Stimulated activated naive CD4-positive, alpha-beta T cell (primary cell): ENCODE measurements around the gene ZFAND2B.
A peak's percentile ranks its signal among the peaks of the same experiment; 100 is the strongest.

Experiments
- DNase-seq, 6 experiments: peaks; one replicate each; lab custom pipeline; 2025; lab: John Stamatoyannopoulos, UW

ZFAND2B gene

DNA sequence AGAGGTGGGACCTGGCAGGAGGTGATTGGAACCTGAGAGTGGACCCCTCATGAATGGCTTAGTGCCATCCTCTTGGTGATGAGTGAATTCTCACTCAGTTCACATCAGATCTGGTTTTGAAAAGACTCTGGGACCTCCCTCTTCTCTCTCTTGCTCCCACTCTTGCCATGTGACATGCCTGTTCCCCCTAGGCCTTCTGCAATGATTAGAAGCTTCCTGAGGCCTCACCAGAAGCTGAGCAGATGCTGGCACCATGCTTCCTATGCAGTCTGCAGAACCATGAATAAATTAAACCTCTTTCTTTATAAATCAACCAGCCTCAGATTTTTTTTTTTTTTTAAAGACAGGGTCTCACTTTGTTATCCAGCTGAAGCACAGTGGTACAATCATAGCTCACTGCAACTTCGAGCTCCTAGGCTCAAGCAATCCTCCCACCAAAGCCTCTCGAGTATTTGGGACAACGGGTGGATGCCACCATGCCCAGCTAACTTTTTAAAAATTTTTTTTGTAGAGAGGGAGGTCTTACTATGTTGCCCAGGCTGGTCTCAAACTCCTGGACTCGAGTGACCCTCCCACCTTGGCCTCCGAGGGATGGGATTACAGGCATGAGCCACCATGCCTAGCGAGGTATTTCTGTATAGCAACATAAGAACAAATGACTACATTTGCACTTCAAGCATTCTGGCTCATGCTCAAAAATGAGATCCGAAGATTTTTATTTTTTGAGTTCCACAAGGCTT, 2.0 kb upstream of the ZFAND2B start:
- no peak for DNase-seq

DNA sequence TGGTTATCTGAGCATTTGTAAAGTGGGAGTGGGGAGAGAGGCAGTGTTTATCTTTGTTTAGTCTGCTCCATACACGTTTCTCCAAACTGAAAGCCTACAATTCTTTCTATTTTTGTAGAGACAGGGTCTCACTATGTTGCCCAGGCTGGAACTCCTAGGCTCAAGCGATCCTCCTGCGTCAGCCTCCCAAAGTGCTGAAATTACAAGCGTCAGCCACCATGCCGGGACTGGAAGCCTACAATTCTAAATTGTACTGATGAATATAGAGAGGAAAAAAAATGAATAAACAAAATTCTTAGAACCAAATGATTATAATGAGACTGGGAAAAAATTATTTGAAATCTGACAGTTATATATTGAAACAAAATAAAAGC, 1.4 kb upstream of the ZFAND2B start:
- no peak for DNase-seq

DNA sequence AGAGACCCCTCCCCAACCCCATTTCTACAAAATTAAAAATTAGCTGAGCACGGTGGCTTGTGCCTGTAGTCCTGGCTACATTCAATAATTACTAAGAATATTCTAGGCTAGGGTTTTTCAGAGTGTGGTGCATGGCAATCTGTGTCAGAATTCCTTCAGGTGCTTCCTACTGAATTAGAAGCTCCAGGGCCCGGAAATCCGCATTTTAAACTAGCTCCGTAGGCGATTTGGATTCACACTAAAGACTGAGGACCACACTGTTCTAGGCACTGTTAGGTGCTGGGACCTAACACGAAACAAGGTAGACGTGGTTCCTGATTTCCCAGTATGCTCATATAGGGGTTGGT, 628 bp upstream of the ZFAND2B start:
- no peak for DNase-seq

DNA sequence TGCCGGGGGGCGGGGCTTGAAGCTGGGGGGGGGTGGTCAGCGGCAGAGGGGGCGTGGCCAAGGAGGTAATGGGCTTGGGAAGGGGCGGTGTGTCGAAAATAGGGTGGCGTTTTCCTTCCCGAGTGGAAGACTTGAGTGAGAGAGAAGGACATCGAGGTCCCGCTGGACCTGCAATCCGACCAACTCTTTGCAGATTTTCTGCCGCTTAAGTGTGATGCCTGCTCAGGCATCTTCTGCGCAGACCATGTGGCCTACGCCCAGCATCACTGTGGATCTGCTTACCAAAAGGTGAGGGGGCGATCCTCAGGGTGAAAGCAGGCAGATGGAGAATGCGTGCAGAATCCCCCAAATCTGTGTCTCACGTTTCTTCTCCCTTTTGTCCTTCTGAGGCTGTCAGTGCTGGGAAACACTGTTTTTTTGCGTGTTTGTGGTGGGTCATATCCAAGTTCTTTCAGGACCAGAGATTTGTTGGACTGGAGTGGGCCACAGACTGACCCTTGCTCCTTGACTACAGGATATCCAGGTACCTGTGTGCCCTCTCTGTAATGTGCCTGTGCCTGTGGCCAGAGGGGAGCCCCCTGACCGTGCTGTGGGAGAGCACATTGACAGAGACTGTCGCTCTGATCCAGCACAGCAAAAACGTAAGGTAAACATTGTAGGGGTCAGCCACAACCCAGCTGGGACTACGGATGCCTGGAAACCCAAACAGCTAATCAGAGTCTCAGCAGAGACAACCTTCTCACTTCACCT, 727 bp downstream of the ZFAND2B start:
- no peak for DNase-seq

DNA sequence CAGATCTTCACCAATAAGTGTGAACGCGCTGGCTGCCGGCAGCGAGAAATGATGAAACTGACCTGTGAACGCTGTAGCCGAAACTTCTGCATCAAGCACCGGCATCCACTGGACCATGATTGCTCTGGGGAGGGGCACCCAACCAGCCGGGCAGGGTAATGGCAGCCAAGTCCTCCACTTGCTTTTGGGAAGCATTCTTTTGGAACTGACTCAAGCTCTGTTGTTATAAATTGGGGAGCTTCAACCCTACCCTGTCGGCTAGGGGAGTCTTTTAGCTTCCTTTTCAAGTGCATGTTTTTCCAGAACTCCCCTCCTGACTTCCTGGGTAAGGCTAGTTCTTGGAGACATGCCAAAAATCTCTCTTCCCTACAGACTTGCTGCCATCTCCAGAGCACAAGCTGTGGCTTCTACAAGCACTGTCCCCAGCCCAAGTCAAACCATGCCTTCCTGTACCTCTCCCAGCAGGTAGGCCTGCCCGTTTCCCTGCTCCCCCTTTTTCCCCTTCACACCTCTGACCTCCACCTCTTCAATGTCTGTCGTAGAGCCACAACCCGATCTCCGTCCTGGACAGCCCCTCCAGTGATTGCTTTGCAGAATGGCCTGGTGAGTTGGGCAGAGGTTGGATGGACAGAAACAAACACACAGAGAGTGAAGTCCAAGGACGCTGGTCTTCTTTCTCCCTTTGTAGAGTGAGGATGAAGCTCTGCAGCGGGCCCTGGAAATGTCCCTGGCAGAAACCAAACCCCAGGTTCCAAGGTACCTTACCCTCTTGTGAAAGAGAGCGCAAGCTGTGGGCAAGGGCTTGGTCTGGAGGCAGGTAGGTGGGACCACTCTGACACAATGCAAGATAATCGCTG, 1.5 kb downstream of the ZFAND2B start:
- no peak for DNase-seq

DNA sequence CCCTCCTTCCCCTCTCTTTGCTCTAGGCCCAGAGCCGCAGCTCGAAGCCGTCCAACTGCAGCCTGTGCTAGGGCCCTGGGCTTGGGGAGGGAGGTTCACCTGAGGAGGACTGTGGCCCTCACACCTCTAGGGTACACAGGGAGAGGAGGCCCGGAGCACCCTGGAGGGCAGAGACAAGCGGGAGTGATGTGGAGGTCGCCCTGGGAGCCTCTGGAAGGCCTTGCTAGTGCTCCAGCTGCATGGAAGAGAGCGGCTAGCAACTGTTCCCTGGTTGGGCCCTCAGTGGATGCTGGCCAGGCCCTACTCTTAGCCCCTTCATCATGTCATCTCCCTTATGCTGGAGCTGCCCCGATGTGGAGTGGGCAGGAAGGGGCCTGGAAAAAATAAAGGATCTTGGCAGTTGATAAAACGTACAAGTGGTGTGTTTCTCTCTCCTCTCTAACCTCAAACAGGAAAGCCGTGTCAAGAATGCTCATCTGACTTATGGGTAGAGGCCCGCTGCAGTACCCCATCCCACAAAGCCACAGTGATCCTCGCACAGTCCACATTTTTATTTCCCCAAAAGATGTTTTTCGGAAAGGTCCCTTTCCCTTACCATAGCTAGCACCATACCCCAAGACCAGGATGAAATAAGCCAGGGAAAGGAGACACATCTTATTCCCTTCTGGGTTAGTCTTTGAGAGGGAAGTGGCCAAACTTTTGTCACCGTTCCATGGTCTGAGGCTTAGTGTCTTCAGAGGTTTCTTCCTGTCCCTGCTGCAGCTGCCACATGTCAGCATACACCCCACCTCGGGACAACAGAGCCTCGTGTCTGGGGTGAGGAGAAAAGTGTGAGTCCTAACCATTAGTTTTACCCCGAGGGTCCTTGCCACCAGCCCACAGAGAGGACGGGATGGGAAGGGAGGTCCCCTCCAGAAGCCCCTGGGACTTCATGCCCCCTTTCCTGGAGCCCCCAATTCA, 2.9 kb downstream of the ZFAND2B start:
- no peak for DNase-seq

DNA sequence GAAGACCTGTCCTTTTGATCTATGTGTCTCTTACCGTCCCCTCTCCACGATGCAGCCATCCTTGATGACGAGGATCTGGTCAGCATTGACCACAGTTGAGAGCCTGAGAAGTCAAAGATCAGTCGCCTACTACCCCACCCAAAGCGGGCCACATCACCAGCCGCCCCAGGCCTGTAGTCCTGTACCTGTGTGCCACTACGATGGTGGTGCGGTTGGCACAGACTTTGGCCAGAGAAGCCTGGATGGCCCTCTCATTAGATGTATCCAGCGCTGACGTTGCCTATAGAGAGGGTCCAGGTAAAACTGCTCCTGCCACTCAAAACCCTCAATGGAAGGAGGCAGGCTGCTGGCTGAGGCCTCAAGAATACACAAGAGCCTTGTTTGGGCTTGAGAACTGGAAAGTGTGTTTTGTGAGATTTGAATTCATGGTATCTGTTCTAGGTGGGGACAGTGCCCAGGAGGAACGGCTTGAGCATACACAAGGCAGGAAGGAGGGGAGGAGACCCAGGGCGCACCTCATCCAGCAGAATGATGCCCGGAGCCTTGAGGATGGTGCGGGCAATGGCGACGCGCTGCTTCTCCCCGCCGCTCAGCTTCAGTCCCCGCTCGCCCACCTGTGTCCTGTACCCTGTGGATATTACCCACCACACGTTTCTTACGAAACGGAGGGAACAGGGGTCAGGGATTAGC, 3.8 kb downstream of the ZFAND2B start:
- no peak for DNase-seq

DNA sequence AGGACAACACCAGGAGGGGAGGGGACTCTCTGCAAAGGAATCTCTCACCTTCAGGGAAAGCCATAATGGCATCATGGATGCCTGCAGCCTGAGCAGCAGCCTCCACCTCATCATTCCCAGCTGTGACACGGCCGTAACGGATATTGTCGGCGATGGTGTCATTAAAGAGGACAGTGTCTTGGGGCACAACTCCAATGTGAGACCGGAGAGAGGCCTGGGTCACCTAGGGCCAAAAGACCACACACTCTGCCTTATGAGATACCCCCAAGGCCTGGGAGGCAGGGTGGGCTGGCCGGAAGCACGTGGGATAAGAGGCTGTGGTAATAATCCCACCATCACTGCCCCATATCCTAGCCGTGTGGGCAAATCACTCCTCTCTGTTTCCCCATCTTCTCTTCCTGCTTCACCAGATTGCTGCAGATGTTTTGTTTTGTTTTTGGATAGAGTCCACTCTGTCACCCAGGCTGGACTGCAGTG, 4.3 kb downstream of the ZFAND2B start:
- no peak for DNase-seq

DNA sequence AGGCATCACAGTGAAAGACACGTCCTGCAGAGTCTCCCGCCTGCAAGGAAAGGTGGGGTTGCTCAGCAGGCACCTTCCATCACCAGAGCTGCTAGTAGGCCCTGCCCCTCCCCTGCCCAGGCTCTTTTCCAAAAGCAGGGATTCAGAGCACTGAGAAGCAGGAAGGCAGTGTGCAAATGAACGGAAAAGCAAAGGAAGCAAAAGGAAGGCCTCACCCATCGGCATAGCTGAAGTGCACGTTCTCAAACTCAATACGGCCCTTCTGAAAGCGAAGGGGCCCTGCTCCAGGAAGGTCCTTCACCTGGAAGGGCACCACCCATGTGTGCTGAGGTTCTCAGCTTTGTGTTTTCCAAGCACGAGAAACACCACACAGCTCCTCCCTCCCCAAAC, 6.4 kb downstream of the ZFAND2B start:
- no peak for DNase-seq

DNA sequence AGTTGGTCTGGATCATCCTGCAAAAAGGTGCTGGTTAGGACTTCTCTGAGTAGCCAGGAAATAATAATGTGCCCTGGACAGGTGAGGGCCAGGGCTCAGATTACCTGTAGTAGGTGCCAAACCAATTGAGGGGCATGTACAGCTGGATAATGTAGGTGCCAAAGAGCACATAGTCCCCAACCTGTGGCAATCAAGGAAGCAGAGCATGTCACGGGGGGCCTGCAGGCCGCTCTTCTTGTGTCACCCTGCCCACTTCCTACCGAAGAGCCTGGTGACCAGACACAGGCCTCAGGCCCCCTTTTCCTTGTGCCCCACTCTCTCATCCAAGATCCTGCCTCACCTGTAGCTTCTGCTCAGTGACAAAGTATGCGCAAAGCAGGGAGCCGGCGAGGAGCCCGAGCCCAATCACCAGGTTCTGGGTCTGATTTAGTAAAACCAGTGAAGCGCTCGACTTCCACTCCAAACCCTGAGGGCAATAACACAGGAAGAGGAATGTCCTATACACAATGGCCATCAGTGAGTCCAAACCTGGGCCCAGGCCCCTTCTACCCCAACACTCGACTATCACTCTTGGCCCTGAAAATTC, 7.0 kb downstream of the ZFAND2B start:
- no peak for DNase-seq

DNA sequence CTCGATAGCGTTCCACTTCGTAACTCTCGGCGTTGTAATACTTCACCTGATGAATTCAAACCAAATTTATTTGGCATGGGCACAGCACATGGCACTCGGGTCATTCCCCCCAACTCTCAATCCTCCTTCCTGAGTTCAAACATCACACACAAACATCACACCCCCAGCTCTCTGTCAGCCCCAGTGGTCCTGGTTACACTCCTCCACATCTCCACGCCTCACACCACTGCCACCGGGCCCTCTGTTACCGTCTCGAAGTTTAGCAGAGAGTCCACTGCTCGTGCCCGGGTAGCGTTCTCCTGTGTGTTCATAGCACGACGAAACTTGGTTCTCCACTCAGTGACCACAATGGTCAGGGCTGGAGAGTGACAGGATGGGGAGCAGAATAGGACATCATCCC, 7.6 kb downstream of the ZFAND2B start:
- no peak for DNase-seq

DNA sequence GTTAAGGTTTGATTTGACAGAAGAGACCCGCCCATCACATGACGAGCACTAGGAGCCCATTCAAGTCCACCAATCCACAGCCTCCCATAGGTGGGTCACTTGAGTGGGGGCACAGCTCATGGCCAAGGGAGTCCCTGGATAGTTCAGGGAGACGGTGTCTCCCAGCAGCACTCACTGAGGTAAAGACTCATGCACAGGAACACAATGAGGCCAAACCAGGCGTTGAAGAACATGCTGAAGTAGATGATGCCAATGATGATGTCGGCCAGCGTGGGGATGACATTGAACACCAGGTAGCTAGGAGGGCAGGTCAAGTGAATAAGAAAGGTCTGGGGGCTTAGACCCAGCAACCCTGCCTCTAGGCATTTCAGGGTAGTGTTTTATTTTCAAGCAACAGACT, 8.2 kb downstream of the ZFAND2B start:
- no peak for DNase-seq

DNA sequence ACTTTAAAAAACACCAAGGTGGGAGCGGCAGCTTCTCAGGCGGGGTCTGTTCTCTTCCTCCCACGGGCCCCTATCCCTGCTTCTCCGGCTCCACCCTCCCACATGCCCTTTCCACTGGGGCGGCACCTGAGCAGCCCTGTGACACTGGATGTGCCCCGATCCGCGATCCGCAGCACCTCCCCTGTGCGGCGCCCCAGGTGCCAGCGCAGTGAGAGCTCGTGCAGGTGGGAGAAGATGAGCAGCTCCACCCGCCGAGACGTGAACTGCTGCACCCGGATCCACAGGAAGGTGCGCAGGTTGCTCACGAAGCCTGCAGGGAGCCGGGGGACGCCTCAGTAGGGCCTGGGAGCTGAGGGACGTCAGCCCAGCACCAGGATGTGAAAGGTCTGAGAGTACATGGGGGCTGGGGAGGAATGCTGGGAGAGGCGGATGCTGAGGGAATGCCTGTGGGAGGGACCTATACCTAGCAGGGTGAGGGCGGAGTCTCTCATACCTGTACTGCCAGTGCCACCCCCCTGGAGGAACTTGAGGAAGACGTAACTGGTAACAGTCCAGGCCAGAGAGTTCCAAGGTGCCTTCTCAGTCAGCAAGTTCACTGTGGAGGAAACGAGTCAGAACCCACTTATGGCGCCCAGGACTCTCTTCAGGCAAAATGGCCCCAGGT, 9.4 kb downstream of the ZFAND2B start:
- no peak for DNase-seq

DNA sequence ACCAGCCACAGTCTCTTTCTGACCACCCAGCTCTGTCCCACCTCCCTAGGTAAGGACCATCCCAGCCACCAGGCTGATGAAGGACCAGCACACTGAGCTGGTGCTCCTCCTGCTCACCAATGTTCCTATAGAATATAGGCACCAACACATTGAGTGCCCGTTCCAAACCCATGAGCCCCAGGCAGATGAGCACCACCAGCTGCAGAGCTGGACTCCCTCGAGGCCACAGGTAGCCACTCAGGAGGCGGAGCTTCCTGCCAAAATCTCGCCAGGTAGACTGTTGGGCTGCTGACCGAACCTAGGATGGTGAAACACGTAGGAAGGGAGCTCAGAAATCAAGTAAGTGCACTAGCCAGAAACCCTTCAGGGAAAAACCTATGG, 9.9 kb downstream of the ZFAND2B start:
- no peak for DNase-seq

DNA sequence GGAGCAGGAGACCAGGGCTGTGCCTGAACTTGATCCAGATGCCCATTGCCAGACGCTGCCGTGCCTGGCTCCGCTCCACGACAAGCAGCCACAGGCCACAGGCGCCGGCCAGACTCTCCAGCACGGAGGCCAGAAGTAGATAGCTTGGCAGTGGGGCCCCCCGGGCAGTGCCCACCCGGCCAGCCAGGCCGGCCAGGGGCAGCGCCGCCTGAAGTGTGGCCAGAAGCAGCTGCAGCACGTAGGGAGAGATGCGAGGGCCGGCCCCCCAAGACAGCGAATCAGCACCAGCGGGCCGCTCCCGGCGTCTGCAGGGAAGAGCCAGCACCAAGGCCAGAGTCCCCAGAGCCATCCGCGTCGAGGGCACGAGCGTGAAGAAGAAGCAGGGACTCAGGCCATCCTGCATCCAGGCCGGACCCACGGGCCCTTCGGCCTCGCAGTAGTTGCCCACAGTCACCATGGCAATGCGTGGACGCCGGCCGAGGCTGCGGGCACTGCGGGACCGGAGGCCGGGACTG, 11.7 kb downstream of the ZFAND2B start:
- peak in 1 of 6 experiments; percentile 48 for DNase-seq

DNA sequence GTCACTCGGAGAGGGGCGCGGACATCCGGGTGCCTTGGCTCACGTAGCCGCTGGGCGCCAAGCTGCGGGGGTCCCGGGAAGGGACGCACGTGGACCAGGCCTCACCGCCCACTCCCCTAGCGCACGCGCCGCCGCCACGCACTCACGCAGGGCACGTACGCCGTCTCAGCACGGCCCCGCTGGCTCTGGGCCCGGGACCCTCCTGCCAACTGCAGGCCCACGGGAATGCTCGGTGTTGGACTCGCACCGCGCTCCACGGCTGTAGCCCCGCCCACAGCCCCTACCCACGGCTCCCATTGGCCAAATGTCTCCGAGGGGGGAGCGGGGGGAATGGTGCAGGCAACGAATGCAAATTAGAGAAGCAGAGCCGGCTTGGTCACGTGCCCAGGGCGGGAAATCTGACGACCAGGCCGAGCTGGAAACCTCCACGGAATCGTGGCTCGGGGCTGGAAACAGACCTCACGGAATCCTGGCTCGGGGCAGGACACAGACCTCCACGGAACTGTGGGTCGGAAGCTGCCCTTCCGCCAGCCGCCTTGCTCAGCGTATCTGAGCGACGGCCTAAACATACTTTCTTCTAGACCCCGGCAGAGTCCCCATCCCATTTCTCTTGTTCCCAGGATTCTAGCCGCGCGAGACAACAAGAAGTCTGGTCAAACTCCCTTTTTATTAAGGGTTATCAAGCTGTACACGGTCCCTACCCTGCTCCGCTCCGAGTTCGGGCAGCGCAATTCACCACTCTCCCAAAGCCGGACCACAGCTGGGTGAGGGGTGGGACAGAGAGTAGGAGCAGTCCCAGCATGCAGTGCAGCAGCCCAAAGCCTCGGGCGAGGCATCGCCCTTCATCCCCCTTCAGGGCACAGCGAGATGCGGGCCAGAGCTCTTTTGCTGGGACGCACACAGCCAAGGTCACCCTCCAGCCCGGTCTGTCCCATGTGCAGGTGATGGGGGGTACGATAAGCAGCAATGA, 12.4 kb downstream of the ZFAND2B start, which contains the start of gene ABCB6:
ABCB6 (minus strand) TSS at position 227 of the 970 bp plus-strand sequence. CDS start 285 bp downstream, outside the sequence.
- peak; percentile 75 to 91 (median 83) for DNase-seq

DNA sequence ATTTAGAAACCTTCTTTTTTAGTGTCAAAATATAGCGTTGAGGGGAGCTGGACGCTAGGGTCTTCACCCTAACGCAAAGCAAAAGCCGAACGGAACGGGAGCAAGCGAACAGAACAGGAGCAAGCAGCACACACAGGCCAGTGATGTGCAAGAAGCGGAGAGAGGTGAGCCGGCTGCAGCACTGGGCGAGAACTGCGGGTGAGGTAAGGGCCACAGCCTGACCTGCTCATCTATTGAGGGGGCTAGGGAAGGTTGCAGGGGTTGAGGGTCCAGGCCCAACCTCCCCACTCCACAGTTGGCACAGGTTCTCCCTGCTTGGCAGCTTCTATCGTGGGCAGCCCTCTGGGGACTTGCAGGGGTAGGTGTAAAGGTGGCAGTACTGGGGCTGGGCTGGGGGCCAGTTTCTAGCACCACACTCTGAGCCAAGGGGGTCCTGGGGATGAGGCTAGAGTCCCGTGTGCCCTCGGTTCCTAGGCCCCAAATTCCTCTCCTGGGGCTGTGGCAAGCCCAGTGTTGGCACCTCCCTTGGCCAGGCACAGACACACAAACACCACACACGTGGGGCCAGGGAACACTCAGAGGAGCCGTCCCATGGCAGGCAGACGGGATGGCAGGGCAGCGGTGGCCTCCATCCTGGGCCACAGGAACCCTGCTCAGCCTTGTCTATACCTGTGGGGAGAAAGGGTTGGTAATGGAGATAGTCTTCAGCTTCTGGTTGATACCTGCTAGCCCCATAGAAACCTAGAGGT, 13.4 kb downstream of the ZFAND2B start:
- DNase-seq, result no peak
